Tracheal epithelial cell (primary cell): ENCODE measurements around the gene C1orf141. TPM values are rescaled to one million over a fixed set of nuclear protein-coding genes. Genes with fewer than 3 reads are reported as not detected.

Experiments
- total RNA-seq: library from RNA; depleted of rRNA; stranded (reverse); fragments of >200 nt; gene quantifications from 2 replicates; pipeline ENCODE4 v1.2.1, GENCODE V29; 2014

C1orf141 gene
- not detected in 2 replicates for total RNA-seq

GRCh38 chr1:67134695-67135094 lies at the start of gene C1orf141:
TSS of gene C1orf141 (minus strand) at chr1:67134970. CDS start at chr1:67127240, 7,730 bp downstream.

DNA sequence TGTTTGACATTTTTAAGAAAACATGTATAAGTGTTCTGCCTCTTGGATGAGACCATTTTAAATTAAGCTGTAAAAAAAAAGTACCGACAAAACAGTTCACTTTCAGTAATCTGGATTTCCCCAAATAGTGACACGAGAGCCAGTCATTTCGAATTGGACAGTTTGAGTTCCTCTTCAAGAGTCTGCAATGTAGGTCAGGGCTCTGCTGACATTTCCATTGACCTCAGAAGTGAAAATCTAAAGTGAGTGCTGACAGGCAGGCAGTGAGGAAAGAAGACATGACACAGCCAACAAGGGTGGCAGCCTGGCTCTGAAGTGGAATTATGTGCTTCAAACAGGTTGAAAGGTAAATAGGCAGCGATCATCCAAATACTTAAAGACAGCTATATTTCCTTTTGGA lies 31.4 kb upstream of the C1orf141 start, which contains the start of gene IL23R:
IL23R (plus strand) TSS at position 259 of the 400 bp plus-strand sequence. CDS start 1,667 bp downstream, outside the sequence.

GRCh38 chr1:67053785-67054772 lies 80.7 kb downstream of the C1orf141 start, which contains the start of gene SLC35D1:
TSS of gene SLC35D1 (minus strand) at chr1:67054148. CDS start at chr1:67054013, 135 bp downstream.

Other genes starting within 250 kb of the C1orf141 start
- 7.2 and 7.7 TPM in 2 replicates for gene DNAI4, start 210.1 kb downstream of the C1orf141 start, total RNA-seq
- gene MIER1, start 210.0 kb downstream of the C1orf141 start, total RNA-seq = 17.5 and 20.0 TPM in 2 replicates
- gene SLC35D1, start 80.8 kb downstream of the C1orf141 start, total RNA-seq = 6.0 and 19.0 TPM in 2 replicates
- gene IL23R, start 31.5 kb upstream of the C1orf141 start, total RNA-seq = not detected in 2 replicates
- gene IL12RB2, start 172.9 kb upstream of the C1orf141 start, total RNA-seq = 0.48 and 1.1 TPM in 2 replicates